GM19351 (cell line): ENCODE data around the gene GSTT2.
A peak's percentile ranks its signal among the peaks of the same experiment; 100 is the strongest.
"Not testable (repeated sequence)": the region's sequence is repeated elsewhere in the genome, so short reads cannot be mapped to it uniquely, and the experiment has no call there.

ENCODE experiments used
- ATAC-seq: cut with Tn5 transposase; IDR thresholded peaks from one replicate; pipeline ENCODE4 v1.9.1; 2021; ENCODE audit warnings: mild to moderate bottlenecking, moderate library complexity; ENCODE audit not compliant: unreplicated experiment

Gene GSTT2

GRCh38 chr22:23979557-23980240 lies at the start of gene GSTT2:
GSTT2 (plus strand) TSS chr22:23980134.
- not testable (repeated sequence) for ATAC-seq

GRCh38 chr22:23938328-23939016 lies 41.5 kb upstream of the GSTT2 start:
- no peak for ATAC-seq

GRCh38 chr22:23939017-23939357 lies 40.9 kb upstream of the GSTT2 start:
- ATAC-seq, result no peak

- not testable (repeated sequence) for ATAC-seq
Measured at GRCh38 chr22:23940166-23940565, 39.8 kb upstream of the GSTT2 start.

GRCh38 chr22:23947391-23947790 lies 32.5 kb upstream of the GSTT2 start:
- ATAC-seq, result not testable (repeated sequence)

- not testable (repeated sequence) for ATAC-seq
Measured at GRCh38 chr22:23949764-23950163, 30.2 kb upstream of the GSTT2 start.

GRCh38 chr22:23951383-23951782 lies 28.6 kb upstream of the GSTT2 start:
- not testable (repeated sequence) for ATAC-seq

GRCh38 chr22:23952794-23953405 lies 27.0 kb upstream of the GSTT2 start:
- ATAC-seq, result not testable (repeated sequence)

- not testable (repeated sequence) for ATAC-seq
Measured at GRCh38 chr22:23953485-23953884, 26.4 kb upstream of the GSTT2 start.

GRCh38 chr22:23954193-23954990 lies 25.5 kb upstream of the GSTT2 start:
- ATAC-seq, result not testable (repeated sequence)

GRCh38 chr22:23954991-23955305 lies 25.0 kb upstream of the GSTT2 start:
- not testable (repeated sequence) for ATAC-seq

GRCh38 chr22:23955886-23956285 lies 24.0 kb upstream of the GSTT2 start:
- not testable (repeated sequence) for ATAC-seq

GRCh38 chr22:23956301-23956900 lies 23.5 kb upstream of the GSTT2 start:
- not testable (repeated sequence) for ATAC-seq

GRCh38 chr22:23961084-23961771 lies 18.7 kb upstream of the GSTT2 start, which contains the start of gene GSTT2B:
GSTT2B (minus strand) TSS chr22:23961195; CDS start chr22:23961131, 64 bp downstream.
- ATAC-seq, result not testable (repeated sequence)

GRCh38 chr22:23966094-23966493 lies 13.8 kb upstream of the GSTT2 start:
- ATAC-seq, result peak; percentile 39

GRCh38 chr22:23966568-23966967 lies 13.4 kb upstream of the GSTT2 start, which contains the start of gene DDTL:
DDTL (plus strand) TSS chr22:23966888; CDS start chr22:23966915, 27 bp downstream.
- ATAC-seq, result peak; percentile 90

GRCh38 chr22:23969071-23969470 lies 10.9 kb upstream of the GSTT2 start:
- no peak for ATAC-seq

GRCh38 chr22:23970201-23970641 lies 9.7 kb upstream of the GSTT2 start:
- no peak for ATAC-seq

GRCh38 chr22:23970816-23971486 lies 9.0 kb upstream of the GSTT2 start:
- no peak for ATAC-seq
